ENCODE data around the gene SLC26A8.
"Not testable (repeated sequence)": the region's sequence is repeated elsewhere in the genome, so short reads cannot be mapped to it uniquely, and the experiment has no call there.

DNA sequence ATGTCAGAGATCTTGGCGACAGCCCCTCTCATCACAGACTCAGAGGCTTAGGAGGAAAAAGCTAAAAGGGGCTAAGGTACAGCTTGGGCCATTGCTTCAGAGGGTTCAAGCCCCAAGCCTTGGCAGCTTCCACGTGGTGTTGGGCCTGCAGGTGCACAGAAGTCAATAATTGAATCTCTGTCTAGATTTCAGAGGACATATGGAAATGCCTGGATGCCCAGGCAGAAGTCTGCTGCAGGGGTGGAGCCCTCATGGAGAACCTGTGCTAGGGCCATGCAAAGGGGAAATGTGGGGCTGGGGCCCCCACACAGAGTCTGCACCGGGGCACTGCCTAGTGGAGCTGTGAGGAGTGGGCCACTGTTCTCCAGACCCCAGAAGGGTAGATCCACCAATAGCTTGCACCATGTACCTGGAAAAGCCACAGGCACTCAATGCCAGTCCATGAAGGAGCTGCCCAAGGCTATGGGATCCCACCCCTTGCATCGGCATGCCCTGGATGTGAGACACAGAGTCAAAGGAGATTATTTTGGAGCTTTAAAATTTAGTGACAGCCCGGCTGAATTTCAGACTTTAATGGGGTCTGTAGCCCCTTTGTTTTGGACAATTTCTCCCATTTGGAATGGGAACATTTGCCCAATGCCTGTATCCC lies 115.6 kb downstream of the SLC26A8 start:
- not testable (repeated sequence) for TF ChIP-seq CTCF, EP300 (IDR thresholded peaks at IDR 0.05)
